NCI-H1092 (cell line): ENCODE results near the gene EFCAB10.

Experiments used
- DNase-seq: peaks from one replicate; lab custom pipeline; 2025; lab: John Stamatoyannopoulos, UW

The EFCAB10 gene, protein sequence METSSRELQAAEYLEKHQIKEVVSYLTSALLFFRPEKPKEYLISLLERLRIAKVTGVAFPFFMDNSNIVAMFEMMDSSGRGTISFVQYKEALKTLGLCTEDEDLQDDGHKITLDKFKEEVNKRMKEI

DNA sequence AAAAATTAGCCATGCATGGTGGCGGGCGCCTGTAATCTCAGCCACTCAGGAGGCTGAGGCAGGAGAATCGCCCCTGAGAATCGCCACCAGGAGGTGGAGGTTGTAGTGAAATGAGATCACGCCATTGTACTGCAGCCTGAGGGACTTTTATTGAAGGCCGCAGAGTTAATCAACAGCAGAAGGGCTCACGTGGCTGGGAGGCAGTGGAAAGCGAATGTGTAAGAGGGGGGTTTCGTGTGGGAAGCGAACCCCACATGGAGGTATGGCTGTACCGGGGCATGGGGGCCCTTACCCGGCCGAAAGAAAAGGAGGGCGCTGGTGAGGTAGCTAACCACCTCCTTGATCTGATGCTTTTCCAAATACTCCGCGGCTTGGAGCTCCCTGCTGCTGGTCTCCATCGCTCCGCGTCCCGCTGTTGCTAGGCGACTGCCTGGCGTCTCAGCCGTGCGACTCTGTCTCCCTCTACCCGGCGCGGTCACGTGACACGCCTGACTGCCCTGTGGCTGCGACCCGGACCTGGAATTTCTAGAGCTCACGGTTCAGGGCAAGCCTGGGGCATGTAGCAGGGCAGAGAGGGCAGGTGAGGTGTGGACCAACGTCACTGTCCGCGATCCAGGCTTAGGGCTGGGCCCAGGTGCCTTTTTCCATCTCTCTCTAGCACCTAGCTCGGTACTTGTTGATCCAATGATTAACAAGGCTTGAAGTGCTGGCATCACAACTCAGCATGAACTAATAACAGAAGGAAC, at the start of gene EFCAB10:
Gene EFCAB10, minus strand, starts transcription at position 428 of the 746 bp plus-strand sequence. Its CDS starts 30 bp downstream, at position 398.
- peak; percentile 81 for DNase-seq

DNA sequence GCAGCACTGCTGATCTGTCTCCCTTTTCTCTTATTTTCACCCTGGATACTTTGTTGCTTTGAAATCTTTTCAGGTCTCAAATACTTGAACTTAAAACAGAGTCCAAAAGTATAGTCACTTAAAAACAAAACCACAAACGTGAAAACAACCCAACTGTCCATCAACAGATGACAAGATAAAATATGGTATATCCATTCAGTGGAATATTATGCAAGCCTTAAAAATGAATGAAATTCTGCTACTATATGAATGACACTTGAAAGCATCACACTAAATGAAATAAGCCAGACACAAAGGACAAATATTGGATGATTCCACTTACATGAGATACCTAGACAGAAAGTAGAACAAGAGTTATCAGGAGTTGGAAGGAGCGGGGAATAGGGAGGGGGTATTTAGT, 44.7 kb upstream of the EFCAB10 start:
- no peak for DNase-seq

DNA sequence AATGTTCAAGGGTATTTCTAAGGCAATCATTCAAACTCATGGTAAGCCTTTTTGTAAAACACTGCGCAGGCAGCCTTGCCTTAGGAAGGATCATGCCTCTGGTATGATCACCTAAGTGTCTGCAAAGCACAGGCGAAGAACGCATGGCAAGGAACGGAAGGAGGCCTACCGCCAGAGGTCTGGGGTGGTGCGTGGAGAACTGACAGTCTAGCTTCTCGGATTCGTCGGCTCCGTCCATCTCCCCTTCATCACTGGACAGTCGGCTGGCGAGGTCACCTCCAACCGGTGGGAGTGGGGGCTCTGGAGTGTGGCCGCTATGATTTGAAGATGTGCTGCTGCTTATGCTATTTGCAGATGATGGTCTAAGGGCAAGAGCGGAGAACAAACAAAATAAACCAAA, 42.6 kb upstream of the EFCAB10 start:
- no peak for DNase-seq

DNA sequence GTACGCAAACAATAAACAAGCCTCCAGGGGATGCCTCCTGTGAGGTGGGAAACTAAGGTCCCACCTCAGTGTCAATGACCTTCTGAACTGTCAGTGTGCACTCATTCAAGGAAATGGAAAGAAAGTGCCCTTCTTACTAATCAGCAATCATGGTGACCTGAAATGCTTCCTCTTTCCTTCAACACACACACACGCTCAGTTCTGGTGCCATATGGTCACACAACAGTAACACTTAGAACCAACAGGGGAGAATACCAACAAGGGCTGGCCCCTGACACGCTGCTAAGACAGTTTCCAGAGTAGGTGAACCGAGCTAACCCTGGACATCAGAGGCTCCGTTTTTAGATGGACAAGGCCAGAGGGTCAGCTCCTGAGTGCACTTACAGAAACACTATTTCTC, 42.1 kb upstream of the EFCAB10 start:
- no peak for DNase-seq

DNA sequence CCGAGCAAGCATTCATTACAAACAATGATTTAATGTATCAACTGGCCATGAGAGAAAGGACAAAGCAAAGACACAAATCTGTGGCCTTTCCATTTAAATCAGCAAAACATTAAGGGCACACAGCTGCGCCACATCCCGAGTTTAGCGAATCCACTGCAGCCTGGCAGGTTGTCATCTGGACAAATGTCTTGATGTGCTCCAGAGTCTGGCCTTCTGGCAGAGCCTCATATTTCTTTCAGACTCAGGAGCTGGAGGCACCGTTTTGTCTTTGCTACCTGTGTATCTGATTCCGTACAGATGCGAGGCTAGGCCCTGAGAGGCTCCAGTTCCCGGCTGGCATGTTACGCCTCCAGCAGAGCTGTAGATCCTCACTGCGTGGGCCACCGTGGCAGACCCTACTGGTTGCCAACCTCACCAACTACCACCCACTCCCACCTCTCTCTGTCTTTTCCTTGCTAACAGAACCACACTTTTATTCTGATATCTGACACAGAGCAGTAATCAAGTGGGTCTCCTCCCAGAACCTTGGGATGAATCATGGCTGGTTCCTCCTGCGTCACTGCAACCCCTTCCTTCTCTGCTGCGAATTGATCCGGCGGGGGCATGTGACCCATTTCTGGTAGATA, 40.9 kb upstream of the EFCAB10 start:
- no peak for DNase-seq

DNA sequence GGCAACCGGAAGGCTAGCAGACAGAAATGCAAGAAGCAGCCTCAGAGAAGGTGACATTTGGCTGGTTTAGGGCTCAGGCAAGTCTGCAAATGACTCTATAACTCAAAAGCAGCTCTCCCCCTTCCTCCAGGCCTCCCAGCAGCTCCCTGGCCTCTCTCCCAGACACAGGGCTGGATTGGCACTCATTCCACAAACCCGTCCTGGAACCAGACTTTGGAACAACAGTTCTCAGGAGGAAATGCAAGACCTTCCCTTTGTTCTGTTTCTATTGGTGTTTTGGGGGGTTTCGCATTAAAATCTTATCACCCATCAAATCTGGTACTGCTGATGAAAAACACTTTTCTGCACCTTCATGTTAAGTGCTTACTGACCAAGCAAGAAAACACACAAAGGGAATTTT, 40.3 kb upstream of the EFCAB10 start:
- no peak for DNase-seq

DNA sequence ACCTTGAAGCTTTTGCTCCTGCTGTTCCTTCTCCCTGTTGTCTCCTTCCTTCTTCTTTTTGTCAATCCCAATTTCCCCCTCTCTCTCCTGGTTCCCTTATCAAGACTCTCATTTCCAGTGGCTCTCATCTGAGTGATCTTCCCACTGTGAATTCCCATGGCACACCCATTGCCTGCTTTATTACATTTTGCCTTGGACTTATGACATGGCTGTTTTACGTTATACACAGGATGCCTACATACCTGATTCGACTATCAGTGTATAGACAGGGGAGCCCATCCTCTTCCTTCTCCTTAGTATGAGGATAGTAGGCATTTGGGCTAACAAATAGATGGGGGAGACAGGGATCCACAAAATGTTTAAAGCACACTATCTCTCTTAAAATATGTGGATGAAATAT, 39.9 kb upstream of the EFCAB10 start:
- DNase-seq: no peak

DNA sequence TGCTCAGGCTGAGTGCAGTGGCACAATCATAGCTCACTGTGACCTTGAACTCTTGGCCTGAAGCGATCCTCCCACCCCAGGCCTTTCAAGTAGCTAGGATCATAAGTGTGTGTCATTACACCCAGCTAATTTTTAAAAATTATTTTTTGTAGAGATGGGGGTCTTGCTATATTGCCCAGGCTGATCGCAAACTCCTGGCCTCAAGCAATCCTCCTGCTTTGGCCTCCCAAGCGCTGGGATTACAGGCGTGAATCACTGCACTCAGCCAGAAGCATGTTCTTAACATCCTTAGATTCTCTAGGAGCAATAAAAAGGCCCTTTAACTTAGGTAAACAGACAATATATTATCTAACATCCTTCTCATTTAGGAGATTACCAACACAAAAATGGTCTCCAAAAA, 38.3 kb upstream of the EFCAB10 start:
- no peak for DNase-seq

DNA sequence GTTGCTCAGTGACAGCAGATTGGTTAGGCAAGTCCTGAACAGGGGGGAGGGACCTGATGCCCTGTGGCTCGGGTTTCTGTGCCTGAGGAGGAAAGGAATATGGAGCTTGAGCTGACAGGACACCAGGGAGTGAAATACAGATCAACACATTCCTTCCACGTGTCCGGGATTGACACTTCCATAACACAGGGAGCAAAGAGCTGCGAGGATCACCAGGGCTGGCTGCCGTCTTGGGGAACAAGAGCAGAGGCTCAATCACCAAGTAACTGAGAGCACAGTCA, 36.7 kb upstream of the EFCAB10 start:
- DNase-seq: no peak

DNA sequence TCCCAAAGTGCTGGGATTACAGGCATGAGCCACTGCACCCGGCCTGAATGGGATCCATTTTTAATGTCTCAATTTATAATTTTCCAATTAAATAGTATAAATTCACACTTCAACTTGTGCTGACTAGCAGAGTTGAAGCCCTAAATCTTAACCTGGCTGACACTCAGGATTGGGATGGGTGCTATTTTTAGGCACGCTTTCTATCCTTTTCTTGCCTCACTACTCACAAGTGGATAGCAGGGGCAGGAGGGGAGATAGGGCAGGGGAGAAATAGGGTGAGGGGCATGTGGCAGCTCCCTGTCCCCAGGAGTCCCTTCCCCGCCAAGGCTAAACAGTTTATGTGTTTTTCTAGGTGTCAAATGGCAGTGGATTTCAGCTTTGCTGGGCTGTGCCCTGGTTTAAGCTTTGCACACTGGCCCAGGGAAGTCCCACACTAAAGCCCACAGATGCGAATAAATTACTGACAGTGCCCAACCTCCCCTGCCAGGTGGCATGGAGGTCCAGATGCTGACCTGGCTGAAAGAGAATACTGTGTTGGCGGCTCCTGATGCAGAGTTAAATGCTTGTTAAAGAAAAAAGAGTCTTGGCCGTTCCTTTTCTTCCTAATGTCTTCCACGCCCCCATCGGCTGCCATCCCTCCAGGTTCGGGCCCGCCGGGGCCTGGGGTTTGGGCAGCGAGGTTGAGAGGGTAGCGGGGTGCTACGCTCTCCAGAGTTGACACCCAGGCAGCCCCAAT, 36.2 kb upstream of the EFCAB10 start:
- DNase-seq: no peak

DNA sequence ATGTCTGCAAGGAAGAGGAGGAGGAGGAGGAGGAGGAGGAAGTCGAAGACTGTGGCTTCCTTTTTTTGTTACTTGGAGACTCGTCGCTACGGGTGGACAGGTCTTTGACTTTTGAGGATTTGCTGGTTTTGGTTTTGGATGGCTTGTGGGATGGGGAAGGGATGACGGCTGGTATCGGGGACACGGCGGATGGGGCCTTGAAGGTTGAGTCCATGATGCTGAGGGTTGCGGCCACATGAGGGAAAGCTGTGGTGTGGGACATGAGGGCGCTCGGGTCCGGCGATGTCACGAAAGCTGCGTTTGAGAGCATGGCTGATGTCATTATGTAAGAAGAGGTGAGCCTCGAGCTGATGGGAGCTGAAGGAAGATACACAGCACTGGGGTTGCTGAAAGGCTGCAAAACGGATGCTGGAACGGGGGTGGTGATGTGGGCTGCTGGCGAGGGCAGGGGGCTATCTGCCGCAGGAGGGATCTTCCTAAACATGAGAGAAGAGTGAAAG, 33.1 kb upstream of the EFCAB10 start:
- no peak for DNase-seq

DNA sequence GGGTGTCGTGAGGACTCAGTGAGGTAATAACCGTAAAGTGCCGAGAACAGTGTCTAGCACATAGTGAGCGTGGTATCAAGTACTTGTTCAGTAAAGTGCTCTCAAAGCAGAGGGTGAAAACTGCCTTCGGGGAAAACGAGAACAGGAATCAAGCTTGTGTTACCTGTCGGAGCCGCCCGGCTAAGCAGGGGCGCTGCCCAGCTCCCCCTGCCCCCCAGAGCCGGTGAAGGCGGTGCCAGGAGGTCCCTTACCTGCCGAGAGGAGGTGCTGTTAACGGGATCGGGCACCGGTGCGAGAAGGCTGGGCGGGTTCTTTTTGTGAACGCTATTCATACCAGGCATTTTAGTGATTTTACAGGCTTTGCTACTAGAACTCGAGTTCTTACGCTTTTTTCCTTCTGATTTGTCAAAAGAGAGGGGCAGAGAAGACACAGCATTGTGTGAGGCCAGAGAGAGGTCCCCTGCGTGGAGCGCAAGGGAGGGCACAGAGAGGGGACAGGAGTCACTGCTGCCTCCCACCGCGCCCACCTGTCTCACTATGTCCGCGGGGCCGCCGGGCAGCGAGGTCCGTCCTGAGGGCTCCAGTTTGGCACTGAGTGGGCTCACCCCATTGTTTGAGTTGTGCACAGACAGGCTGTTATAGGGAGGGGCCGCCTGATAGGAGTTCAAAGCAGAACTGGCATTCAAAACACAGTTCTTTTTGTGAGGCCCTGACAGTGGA, 32.5 kb upstream of the EFCAB10 start:
- DNase-seq: no peak

DNA sequence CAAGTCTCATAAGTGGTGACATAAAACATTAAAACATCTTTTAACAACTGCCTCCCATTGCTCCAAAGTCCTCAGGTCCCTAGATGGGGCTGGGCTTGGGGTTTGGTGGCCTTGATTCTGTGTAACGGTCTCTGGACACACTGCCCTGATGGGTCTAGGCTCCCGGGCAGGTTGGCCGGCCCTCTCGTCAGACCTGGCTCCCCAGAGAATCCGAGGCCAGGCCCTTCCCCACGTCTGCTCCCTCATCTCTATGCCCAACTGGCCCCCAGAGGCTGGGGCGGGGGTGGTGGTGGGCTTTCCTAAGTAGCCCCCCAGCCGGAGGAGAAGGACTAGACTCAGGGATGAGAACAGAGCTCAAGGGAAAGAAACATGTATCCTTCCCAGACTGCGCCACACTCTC, 31.5 kb upstream of the EFCAB10 start:
- DNase-seq: no peak

DNA sequence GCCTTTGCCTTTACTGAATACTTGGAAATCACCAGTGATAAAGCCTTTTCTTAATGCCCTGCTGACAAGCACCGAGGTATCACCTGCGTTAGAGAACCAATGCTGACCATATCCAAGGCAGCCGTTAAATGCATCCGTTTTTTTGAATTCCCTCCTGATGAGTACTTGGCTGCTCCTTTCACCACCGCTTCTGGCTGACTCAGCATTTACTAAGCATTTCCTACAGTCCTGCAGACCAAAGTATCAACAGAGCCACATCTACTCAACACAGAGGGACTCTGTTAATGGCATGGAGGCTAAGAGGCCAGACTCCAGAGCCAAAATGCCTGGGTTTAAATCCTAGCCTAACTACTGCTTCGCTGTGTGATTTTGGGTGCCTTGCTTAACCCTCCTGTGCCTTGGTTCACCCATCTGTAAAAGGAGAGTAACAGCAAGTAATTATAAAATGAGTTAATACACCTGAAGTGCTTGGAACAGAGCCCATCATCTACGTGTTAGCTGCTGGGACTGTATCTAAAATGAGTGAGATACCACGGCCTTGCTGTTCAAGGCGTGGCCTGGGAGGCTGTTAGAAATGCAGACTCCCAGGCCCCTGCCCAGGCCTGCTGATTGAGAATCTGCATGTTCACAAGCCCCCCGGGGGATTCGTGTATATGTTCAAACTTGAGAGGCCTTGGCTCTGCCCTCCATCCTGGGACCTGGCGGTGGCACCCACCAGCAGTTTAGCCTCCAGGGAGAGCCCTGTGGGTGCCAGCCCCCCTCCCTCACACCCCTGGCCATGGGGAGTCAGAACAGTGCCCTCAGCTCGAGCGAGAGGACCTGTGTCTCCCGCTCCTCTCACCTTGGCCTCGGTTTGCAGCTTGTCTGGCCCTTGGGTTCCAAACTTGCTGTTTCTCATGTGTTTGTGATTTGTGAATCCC, 30.8 kb upstream of the EFCAB10 start:
- DNase-seq: no peak

DNA sequence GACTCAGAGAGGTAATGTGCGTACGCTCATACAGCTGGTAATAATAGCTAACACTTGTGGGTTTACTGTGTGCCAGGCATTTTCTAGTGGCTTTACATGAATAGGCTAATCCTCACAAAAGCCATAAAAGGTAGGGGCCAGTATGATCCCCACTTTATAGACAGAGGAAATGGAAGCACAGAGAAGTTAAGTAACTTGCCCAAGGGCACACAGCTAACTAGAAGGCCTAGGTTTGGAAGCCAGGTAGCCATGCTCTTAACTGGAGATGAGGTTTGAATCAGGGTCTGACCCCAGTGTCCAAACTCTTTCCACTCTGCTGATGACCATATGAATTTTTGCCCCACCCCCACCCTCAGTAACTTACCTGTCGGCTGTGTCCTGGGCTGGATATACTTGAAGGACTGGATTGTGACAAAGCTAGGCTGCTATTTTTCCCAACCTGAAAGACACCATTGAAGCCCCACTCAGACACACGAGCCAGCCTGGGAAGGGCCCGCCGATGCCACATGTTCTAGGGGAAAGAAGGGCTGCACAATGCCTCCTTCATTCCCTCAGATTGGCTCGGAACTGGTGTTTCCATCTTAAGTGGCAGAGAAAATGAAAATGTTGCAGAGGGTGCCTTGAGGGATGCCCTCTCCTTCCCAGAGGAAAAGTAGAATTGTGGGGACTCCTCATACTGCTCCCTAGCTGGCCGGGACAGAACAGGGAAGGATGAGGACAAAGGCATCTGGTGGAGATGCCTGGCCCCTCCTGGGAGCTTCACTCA, 29.1 kb upstream of the EFCAB10 start:
- DNase-seq: no peak

DNA sequence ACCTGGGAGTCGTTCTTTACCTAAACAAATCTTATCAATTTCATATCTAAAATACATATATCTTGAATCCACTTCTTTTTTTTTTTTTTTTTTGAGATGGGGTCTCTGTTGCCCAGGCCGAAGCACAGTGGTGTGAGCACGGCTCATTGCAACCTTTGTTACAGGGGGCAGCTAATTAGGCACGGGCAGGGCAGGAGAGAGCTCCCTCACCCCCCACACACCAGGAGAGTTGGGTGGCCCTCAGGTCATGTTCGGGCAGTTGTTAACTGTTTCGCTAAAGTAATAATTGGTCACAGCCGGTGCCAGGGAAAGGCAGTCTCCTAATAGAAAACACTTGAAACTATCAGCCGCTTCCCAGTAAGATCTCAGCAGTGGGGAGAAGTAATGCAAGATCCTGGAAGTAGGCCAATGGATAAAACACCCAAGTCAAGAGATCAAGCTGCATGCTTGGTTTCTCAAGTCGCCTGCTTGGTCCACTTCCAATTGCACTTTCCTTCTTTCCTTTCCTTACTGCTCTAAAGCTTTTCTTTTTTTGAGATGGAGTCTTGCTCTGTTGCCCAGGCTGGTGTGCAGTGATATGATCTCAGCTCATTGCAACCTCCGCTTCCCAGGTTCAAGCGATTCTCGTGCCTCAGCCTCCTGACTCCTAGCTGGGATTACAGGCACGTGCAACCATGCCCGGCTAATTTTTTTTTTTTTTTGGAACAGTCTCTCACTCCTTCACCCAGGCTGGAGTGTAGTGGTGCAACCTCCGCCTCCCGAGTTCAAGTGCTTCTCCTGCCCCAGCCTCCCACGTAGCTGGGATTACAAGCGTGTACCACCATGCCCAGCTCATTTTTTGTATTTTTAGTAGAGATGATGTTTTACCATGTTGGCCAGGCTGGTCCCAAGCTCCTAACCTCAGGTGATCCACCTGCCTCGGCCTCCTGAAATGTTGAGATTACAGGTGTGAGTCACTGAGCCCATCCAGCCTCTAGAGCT, 21.3 kb upstream of the EFCAB10 start:
- DNase-seq: no peak

DNA sequence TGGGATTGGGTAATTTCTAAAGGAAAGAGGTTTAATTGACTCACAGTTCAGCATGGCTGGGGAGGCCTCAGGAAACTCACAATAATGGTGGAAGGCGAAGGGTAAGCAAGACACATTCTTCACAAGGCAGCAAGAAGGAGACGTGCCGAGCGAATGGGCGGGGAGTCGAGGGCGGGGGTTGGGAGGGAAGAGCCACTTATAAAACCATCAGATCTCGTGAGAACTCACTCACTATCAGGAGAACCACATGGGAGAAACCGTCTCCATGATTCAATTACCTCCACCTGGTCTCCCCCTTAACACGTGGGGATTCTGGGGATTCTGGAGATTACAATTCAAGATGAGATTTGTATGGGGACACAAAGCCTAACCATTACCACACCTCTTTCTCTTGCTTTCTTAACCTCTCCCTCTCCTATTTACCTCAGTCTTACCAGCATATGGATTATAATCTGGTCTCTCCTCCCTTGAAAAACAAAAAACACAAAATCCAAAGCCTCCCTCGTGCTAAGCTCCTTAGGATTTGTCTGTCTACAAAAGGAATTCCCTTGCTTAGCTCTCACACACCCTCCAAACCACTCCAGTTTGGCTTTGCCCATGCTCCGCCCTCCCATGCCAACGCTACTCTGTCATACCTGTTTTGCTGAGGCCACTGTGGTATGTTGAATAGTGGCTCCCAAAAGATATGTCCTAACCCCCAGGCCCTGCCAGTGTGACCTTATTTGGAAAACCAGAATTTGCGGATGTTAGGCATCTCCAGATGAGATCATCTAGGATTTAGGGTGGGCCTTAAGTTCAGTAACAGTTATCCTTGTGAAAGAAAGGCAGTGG, 19.6 kb upstream of the EFCAB10 start:
- DNase-seq: no peak

DNA sequence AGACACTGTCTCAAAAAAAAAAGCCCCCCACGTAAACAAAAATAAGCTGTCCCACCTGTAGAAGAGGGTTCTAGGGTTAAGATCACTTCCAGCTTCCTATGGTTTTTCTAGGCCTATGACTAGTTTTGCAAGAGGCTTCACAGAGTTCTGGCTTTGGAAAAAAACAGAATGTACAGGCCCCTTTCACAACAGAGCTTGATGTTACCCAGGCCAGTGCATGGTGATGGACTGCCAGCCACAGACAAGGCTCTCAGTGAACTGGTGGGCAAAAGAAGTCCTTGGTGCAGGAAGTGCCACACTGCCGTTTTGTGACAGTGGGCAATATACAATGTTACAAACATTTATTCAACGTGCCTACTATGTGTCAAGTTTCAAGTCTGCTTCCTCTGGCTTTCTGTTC, 18.3 kb upstream of the EFCAB10 start:
- no peak for DNase-seq
